Ecto neural progenitor cell (in vitro differentiated cells): Measurements from ENCODE around the gene POPDC3.
"Not testable (repeated sequence)": the region's sequence is repeated elsewhere in the genome, so short reads cannot be mapped to it uniquely, and the experiment has no call there.

Source experiments
- DNase-seq: peaks from one replicate; pipeline ENCODE4 v3.0.0-alpha.2; 2018; ENCODE audit warnings: low spot score

POPDC3 gene

DNA sequence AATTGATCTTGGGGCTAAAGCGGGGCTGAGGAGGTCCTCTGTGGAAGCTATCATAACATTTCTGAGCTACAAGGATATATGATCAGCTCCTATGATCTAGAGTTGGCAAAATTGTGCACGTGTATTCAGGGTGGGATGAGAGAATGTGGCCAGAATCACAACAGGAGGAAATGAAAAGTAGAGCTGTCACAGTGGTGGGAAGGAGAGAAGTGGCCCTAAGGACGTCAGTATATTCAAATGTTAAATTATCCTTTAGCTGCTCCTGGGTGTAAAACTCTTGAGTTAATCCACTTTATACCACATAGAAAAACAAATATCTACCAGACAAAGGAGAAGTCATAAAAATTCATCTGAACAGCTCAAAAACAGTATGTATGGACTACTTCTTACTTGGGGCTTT lies 14.8 kb upstream of the POPDC3 start:
- no peak for DNase-seq

DNA sequence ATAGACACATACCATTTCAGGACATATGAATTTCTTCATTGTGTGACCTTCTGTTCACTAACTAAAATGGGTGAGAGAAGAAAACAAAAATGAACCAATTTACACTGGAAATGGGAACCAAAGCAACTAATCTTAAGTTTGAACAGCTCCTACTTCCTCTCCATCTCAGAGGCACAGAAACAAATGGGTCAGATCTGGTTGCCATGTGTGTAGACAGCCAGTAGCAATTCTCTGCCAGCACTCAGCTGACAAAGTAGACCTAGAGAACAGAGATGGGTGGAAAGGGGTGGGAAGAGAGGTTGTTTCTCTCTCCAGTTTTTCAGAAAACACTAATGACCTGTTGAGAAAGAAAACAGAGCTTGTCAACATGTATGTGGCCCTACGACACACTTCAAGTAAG lies 14.3 kb upstream of the POPDC3 start:
- DNase-seq = no peak

DNA sequence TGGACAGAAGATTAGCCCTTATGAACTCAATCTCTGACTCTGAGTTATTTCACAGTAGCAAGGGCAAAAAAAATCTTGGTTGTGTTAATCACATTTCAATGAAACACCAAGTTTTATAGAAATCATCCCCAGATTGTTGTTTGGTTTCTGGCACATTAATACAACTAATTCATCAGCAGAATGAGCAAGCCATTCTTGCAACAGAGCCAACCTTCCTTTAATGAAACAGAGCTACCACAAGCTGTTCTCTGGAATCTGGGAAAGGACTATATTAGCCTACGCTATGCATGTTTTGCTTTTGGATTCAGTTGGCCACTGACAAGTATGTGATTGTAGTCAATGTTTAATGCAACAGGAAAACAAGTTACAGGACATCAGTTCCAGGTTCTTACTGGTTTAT lies 13.8 kb upstream of the POPDC3 start:
- no peak for DNase-seq

DNA sequence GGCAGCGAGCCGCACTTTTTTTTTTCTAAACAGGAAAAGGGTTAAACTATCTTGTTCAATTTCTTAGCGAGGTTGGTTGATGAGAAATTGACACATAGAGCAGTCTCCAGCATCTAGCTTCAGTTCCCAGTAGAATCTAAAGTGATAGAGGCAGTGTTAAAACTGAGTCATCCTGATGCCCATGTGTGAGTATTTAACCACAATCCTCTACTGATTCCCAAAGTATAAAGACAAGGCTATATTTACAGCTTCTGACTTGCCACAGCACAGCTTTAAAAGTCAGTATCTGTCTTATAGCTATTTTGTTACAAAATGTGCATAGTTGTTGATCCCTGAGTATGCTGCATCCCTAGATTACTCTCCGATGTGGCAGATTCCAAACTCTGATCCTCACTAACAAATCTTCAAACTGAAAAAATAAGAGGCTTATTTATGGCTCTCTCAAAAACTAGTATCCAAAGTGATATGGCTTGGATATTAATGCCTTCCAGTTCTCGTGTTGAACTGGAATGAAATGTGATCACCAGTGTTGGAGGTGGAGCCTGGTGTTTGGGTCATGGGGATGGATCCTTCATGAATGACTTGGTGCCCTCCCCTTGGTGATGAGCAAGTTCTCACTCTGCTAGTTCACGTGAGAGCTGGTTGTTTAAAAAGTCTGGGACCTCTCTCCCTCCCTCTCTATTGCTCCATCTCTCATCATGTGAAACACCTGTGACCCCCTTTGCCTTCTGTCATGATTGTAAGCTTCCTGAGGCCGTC lies 13.1 kb upstream of the POPDC3 start:
- no peak for DNase-seq

DNA sequence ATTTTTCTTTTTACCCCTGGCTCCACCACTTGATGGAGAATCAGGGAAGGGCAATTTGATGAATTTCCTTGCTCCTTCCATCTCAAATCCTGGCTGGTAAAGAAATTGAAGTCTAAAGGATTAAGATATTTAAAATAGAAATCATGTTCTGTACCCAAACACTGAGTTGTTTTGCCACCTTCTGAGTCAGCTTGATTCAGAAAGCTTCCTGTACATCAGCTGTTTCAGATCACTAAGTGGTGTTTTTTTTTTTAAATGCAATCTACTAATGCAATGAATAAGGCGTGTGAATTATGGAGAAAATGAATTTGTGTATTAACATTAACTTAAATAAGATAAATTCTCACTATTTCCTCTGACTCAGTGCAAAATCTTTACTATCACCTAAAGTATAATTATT lies 11.5 kb upstream of the POPDC3 start:
- no peak for DNase-seq

DNA sequence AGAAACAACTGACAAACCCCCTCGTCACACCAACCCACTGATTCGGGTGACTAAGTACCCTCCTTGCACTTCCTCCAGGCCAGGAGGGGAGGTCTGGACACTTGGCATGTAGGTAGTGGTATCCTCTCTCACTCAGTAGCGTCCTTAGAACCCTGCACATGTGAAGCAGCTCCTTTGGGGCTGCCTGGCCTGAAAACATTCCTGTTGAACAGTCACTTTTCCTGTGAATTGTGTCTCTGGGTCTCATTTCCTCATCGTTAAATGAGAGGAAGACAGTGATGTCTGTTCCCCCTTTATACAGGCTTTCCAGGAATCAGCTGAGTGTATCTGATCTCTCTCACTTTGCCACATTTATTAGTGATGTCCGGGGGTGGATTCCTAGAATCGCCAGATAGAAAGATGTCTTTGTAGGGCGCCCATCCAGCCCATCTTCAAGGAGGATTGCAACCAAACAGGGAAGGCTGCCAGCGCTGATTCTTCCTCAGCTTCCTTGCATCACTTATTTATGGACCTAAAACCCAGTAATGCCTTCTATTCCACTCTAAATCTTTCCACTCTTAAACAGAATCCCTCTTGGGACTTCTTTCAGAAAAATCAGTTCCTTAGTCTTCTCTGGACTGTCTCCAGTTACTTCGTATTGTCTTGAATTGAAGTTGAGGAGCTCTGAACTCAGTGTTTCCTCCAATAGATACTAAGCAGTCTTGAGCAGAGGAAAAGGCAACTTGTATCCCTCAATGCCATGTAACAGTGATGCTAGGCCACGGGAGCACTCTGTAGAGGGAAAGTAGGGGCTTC lies 9.4 kb upstream of the POPDC3 start:
- DNase-seq = no peak

DNA sequence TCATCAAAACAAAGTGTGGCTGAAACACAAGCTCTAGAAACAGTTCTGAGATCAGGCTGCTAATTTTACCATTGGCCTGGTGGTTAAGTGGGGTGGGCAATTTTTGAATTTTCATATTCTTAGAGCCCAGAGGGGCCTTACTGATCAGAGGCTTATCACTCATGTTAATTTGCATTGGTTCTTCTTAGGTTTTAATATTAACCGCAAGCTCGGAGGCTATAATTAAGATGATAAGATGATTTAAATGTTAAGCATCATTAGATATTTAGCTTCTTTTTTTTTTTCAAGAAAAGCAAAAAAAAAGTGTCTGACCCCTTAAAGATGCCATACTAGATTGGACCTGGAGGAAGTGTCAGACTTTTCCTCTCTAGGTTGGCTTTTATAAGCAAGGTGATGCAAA lies 8.4 kb upstream of the POPDC3 start:
- no peak for DNase-seq

DNA sequence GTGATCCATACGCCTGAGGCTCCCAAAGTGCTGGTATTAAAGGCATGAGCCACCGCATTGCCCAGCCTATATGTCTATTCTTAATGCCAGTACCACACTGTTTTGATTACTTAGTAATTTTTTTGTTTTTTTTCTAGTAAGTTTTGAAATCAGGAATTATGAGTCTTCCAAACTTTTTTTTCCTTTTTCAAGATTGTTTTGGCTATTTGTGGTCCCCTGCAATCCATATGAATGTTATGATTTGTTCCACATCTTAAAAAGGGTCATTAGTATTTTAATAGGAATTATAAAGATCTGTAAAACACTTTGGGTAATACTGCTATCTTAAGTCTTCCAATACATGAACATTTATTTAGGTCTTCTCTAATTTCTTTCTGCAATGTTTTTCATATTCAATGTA lies 6.8 kb upstream of the POPDC3 start:
- DNase-seq = no peak

DNA sequence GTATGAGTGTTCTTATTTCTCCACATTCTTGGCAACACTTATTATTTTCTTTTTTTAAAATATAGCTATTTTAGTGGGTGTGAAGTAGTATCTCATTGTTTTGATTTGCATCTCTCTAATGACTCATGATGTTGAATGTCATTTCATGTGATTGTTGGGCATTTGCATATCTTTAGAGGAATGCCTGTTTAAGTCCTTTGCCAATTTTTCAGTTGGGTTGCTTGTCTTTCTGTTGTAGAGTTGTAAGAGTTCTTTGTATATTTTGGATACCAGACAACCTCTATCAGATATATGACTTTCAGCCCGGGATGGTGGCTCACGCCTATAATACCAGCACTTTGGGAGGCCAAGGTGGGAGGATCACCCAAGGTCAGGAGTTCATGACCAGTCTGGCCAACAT lies 5.1 kb upstream of the POPDC3 start:
- DNase-seq = no peak

DNA sequence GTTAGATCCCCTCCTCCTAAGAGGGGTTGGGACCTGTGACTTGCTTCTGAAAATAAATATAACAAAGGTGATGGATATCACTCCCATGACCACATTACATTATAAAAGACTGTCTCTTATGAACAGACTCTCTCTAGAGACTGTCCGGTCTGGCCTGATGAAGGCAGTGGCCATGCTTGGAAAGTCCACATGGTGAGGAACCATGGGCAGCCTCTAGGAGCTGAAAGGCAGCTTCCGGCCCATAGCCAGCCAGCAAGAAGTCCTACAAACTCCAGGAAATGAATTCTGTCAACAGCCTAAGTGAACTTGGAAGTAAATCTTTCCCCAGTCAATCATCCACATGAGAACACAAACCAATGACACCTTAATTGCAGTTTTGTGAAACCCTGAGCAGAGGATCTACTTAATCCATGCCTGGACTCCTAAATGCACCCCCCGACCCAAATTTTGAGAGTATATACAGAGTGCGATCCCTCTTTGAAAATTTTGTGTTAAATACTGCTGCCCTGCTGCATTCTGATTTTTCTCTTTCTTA lies 2.2 kb upstream of the POPDC3 start:
- no peak for DNase-seq

DNA sequence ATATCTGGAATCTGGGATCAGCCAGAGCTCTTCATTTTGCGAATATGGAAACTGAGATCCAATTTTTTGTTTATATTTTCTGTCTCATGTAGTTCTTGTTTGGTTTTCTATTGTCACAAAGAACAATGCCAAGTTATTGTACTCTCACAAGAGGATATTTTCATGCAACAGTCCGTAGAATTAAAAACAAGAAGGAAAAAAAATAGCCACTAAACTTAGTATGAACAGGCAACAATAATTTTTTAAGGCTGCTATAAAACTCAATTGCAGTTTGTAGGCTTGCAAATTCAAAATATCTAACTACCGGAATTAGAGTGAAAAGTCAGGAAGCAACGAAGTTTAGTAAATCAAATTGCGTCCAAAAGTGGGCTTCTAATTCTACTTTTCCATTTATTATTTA lies 1.2 kb downstream of the POPDC3 start:
- DNase-seq = no peak

DNA sequence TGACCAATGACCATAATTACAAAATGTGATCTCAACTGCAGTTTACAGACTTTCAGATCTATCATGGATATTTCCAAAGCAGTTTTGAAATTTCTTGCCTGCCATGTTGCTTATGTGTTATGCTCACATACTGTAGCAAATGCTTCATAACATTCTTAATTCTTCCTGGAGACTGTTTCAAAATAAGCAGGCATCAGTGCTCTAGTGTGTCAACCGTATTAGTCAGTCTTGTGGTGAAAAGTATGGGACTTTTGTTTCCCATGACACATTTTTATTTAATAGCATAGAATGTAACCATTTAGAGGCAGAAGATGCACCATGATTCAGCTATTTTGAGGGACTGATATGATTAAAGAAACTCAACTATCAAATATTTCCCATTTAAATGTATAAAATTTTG lies 1.7 kb downstream of the POPDC3 start:
- DNase-seq = no peak

DNA sequence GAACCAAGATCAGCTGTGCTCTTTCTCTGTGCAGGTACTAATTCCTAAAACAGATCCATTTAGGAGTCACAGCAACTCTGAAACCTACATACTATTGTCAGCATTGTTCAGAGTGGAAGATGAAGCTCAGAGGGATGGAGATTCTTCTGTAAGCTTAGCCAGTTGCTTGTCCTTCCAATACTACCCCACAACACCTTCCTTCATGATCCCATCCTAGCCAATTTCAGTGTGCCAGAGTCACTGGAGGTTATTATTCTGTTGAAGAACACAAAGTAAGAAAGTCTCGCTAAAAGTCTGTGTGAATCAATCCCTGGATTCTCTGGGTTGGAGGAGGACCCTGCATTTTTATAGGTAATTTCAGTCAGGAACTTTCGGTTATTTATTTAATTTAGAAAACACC lies 2.3 kb downstream of the POPDC3 start:
- no peak for DNase-seq

DNA sequence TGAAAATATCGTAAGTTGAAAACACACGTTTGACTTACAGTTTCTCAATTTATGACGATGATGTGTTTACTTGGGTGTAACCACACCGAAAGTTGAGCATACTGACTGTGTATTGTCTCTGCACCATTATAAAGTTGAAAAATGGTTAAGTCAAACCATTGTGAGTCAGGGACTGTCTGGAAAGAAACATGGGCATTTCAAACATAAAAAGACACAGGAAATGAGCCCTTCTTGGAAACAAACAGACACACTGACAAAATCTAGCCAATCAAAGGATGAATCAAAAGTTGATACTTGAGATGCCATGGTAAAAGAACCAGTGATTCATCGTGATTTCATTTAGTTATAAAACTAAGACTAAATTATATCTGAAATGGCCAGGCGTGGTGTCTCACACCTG lies 5.3 kb downstream of the POPDC3 start:
- no peak for DNase-seq

DNA sequence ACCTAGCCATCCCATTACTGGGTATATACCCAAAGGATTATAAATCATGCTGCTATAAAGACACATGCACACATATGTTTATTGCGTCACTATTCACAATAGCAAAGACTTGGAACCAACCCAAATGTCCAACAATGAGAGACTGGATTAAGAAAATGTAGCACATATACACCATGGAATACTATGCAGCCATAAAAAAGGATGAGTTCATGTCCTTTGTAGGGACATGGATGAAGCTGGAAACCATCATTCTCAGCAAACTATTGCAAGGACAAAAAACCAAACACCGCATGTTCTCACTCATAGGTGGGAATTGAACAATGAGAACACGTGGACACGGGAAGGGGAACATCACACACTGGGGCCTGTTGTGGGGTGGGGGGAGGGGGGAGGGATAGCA lies 7.3 kb downstream of the POPDC3 start:
- DNase-seq = not testable (repeated sequence)

DNA sequence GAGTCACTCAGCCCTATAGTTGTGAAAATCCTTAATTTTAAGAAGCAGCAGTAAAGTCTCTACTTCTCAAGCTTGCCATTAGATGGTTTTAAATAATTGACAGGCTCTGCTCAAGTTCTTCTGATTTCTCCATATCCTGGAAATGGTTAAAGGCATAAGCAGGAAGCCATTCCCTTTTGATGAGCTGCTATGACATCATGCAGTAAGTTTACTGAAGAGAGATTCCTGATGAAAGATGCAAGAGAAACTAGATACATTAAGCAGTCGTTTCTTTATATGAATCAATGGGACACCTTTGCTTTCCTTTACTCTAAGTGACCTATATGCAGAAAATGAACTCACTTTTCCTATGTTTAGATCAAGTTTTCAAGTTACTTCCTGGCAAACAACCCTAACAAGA lies 9.8 kb downstream of the POPDC3 start:
- no peak for DNase-seq

DNA sequence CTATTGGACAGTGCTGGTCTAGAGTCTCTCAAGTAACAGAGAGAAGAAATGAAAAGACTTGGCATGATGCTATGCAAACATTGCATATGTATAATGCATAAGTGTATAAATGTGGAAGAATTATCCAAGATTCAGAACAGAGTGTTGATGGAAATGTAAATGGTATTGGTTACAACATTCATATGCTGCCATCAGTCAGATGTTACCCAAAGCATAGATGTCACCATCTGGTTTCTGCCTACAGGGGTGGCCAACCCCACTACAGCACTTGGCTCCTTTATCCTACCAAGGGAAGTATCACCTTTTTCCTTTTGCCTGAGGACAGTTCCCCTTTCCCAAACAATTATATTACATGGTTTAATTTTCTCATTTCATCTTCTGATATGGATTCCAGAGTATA lies 11.9 kb downstream of the POPDC3 start:
- DNase-seq = no peak

DNA sequence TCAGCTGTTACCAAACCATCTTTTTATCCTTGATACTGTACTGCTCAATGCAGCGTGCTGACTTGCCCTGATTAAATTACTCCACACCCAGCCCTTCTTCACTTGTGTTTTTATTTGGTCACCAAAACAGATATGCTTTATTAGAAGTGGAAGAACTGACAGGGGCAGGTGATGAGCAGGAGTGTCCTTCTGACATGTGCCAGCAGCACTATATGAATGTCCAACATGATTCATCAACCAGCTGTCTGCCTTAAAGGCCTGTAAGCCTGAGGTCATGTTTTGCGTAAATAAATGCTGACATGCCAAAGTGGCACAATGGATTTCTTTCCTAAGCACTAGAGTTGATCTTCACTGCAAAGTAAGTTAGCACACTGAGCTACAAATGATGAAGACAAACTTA lies 15.4 kb downstream of the POPDC3 start:
- DNase-seq = no peak

DNA sequence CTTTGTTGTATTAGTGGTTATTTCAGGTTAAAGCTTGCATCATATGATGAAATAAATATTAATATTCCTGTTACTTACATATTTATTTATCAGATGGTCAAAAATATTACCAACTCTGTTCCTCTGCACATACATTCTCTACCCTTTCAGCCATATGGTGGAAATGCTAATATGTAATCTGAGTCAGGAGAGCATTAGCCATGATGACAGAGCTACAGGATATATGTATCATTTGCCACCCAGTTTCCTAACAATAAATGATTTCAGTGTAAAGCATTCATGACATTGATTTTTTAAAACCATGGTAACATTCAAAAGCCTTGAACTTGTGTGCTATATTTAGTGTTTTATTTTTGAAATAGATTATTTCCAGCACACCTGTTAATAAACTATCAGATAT lies 16.6 kb downstream of the POPDC3 start:
- DNase-seq = no peak

DNA sequence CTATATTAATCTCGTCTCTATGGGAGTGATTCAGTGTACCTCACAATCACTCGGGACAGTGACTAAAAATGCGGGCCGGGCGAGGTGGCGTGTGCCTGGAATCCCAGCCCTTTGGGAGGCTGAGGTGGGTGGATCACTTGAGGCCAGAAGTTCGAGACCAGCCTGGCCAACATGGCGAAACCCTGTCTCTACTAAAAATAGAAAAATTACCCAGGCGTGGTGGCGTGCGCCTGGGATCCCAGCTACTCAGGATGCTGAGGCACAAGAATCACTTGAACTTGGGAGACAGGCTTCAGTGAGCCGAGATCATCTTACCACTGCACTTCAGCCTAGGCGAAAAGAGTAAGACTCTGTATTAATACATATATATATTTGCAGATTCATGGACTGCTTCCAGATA lies 17.4 kb downstream of the POPDC3 start:
- no peak for DNase-seq

DNA sequence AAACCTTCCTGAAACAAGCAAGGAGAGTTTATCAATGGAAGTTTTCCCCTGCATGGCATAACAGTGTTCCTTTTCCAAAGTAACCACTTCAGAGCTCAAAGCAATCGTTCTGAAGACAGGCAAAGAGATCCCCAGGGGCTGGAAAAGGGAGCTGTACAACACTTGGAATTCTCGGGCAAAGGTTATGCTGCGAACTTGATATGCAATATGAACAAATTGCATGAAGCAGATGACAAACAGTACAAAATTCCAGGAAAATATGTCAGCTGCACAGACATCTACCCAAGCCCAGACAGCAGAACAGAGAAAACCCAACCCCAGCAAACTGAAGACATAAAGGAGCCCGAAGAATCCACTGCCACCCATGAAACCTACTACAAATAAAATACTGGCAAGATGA lies 18.4 kb downstream of the POPDC3 start:
- no peak for DNase-seq

DNA sequence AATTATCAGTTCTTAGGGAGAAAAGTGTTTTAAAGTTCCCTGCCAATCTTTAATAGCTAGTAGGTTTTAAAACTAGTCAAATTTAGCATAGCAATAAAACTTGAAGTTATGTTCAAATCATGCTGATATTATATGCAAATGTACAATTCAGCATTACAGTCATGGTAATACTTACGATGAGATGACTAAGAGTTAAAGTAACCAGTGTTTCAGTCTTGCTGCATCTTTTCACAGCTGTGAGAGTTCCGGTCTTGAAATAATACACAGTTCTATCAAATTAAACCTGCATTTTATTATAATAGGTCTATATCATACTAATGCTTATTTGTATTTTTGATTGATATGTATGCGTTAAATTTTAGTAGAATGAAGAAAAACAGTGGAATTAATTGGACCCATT lies 26.1 kb downstream of the POPDC3 start:
- no peak for DNase-seq

DNA sequence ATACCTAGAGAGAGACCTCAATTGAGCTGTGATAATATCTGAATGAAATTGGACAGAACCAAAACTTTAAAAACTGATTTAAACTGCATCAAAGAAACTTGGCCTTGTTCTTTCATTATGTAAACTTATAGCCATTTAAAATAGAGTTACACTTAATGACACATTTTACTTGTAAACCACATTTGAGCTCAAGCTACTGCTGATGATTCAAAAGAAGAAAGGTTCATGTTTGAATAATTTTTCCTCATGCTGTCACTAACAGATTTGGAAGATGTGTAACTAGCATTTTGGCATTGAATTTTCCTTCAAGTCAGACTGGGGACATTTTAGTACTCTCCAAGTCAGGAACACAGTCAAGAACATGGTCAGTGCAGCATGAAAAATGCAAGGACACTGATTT lies 26.9 kb downstream of the POPDC3 start:
- DNase-seq = no peak

DNA sequence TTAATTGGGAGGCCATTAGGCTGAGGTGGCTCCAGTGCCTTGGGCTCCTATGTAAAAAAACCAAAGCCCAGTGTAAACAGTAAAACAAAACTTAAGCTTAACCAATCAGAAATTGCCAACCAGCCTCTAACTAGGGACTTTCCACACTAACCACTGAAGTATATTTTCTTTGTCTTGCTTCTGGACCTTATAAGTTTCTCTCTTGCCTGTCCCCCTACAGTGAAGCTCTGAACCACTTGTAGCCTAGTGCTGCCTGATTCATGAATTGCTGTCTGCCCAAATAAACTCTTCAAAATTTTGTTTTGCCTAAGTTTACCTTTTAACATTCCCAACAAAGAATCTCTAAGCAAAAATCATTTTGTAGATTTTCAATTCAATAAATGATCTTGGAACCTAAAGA lies 28.2 kb downstream of the POPDC3 start:
- DNase-seq = no peak
